Putamen (tissue), 1 donor: ENCODE measurements around the gene CERCAM.

ENCODE experiments used
- DNase-seq: peaks from one replicate; pipeline ENCODE4 v3.0.0-alpha.2; 2016; ENCODE audit warnings: low spot score

Gene CERCAM

GRCh38 chr9:128420651-128421481 lies at the start of gene CERCAM:
CERCAM (plus strand) TSS chr9:128420857; CDS start chr9:128420878, 21 bp downstream.
- DNase-seq = no peak

GRCh38 chr9:128371630-128372117 lies 49.0 kb upstream of the CERCAM start:
- DNase-seq = no peak

- DNase-seq = peak; percentile 85
These were observed 48.4 kb upstream of the CERCAM start for GRCh38 chr9:128372188-128372641.

GRCh38 chr9:128372784-128373183 lies 47.9 kb upstream of the CERCAM start:
- no peak for DNase-seq

GRCh38 chr9:128374221-128374675 lies 46.4 kb upstream of the CERCAM start:
- DNase-seq = peak; percentile 96

- DNase-seq = no peak
These were observed 44.8 kb upstream of the CERCAM start for GRCh38 chr9:128375865-128376264.

GRCh38 chr9:128382261-128382660 lies 38.4 kb upstream of the CERCAM start:
- DNase-seq = no peak

- peak; percentile 90 for DNase-seq
These were observed 37.5 kb upstream of the CERCAM start for GRCh38 chr9:128383007-128383753.

- DNase-seq = peak; percentile 89
These were observed 36.9 kb upstream of the CERCAM start for GRCh38 chr9:128383791-128384190.

GRCh38 chr9:128384801-128385495 lies 35.7 kb upstream of the CERCAM start:
- DNase-seq = no peak

GRCh38 chr9:128385496-128386460 lies 34.9 kb upstream of the CERCAM start:
- DNase-seq = no peak

GRCh38 chr9:128388150-128388549 lies 32.5 kb upstream of the CERCAM start:
- DNase-seq = no peak

- DNase-seq = no peak
These were observed 31.1 kb upstream of the CERCAM start for GRCh38 chr9:128389395-128390149.

GRCh38 chr9:128390150-128390812 lies 30.4 kb upstream of the CERCAM start:
- no peak for DNase-seq

- DNase-seq = peak; percentile 81
These were observed 29.6 kb upstream of the CERCAM start for GRCh38 chr9:128390813-128391711.

GRCh38 chr9:128391956-128392301 lies 28.7 kb upstream of the CERCAM start:
- DNase-seq = no peak

- no peak for DNase-seq
These were observed 28.1 kb upstream of the CERCAM start for GRCh38 chr9:128392302-128393144.
